ENCODE data around the gene ZNF33A.

- no peak for TF ChIP-seq CTCF (IDR thresholded peaks at IDR 0.05)
- no peak for TF ChIP-seq POLR2A (IDR thresholded peaks at IDR 0.05)
These were observed 39.7 kb downstream of the ZNF33A start for GRCh38 chr10:38050212-38050611.
